Glutamatergic neuron (in vitro differentiated cells): Measurements from ENCODE around the gene NOD2. TPM values are rescaled to one million over a fixed set of nuclear protein-coding genes. Genes with fewer than 3 reads are reported as not detected.

Experiments
- DNase-seq: peaks from one replicate; pipeline ENCODE4 v3.0.0; 2022
- H3K27ac Mint-ChIP-seq: one replicate; pipeline ENCODE4 v1.8.0; 2020; ENCODE audit warnings: mild to moderate bottlenecking, mixed read lengths, inconsistent platforms; ENCODE audit not compliant: unreplicated experiment
- H3K27me3 Mint-ChIP-seq: one replicate; pipeline ENCODE4 v1.8.0; 2020; ENCODE audit warnings: mild to moderate bottlenecking, moderate library complexity, mixed read lengths, inconsistent platforms; ENCODE audit not compliant: unreplicated experiment
- H3K36me3 Mint-ChIP-seq: one replicate; pipeline ENCODE4 v1.8.0; 2020; ENCODE audit warnings: mild to moderate bottlenecking, mixed read lengths, inconsistent platforms; ENCODE audit not compliant: unreplicated experiment
- H3K4me1 Mint-ChIP-seq: one replicate; pipeline ENCODE4 v1.8.0; 2020; ENCODE audit warnings: mild to moderate bottlenecking, low read depth, mixed read lengths, inconsistent platforms; ENCODE audit not compliant: unreplicated experiment
- H3K4me3 Mint-ChIP-seq: one replicate; pipeline ENCODE4 v1.8.0; 2020; ENCODE audit warnings: mild to moderate bottlenecking, mixed read lengths, inconsistent platforms; ENCODE audit not compliant: unreplicated experiment
- H3K9me3 Mint-ChIP-seq: one replicate; pipeline ENCODE4 v1.8.0; 2020; ENCODE audit warnings: mild to moderate bottlenecking, moderate library complexity, mixed read lengths, inconsistent platforms; ENCODE audit not compliant: unreplicated experiment
- total RNA-seq: library from RNA; stranded (reverse); fragmentation: NEBNext Ultra II Directional; extraction: Animal tissue kit (Norgen Biotek cat#: 25700); gene quantifications from one replicate; pipeline ENCODE4 v1.2.1, GENCODE V29; 2021; ENCODE audit not compliant: unreplicated experiment
- TF ChIP-seq, protein P1 (sequence below): fragments of 200-600 bp; sonication (generic); IDR thresholded peaks from one replicate; pipeline ENCODE4 v1.5.0; 2021; ENCODE audit not compliant: partially characterized antibody, unreplicated experiment

The NOD2 gene
- total RNA-seq, 1 donor from 2014 or later, result 0.34 TPM

DNA sequence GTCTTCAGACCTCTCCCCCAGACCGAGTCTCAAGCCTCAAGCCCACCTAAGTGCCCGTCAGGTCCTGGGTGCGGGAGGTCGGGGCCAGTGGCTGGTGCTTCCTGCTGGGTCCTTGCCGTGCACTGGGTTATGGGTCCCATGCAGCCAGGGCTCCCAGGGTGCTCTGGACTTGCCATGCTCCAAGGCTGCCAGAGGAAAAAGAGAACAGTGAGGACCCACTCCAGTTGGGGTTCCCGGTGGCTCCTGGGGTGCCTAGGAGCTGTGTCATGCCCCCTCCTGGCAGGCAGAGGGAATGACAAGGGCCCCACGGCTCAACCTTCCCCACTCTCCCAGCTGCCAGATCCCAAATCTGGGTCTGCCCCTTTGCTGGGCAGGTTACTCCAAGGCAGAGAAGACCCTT, 16.1 kb upstream of the NOD2 start:
- peaks cover 7% of the 10 kb centered on the region for H3K9me3 Mint-ChIP-seq
- no peak for DNase-seq
- H3K36me3 Mint-ChIP-seq, result peaks cover 11% of the 10 kb centered on the region
- H3K4me3 Mint-ChIP-seq, result no peak overlapping the region
- peaks cover 3% of the 10 kb centered on the region for H3K27me3 Mint-ChIP-seq
- TF ChIP-seq, protein P1, sequence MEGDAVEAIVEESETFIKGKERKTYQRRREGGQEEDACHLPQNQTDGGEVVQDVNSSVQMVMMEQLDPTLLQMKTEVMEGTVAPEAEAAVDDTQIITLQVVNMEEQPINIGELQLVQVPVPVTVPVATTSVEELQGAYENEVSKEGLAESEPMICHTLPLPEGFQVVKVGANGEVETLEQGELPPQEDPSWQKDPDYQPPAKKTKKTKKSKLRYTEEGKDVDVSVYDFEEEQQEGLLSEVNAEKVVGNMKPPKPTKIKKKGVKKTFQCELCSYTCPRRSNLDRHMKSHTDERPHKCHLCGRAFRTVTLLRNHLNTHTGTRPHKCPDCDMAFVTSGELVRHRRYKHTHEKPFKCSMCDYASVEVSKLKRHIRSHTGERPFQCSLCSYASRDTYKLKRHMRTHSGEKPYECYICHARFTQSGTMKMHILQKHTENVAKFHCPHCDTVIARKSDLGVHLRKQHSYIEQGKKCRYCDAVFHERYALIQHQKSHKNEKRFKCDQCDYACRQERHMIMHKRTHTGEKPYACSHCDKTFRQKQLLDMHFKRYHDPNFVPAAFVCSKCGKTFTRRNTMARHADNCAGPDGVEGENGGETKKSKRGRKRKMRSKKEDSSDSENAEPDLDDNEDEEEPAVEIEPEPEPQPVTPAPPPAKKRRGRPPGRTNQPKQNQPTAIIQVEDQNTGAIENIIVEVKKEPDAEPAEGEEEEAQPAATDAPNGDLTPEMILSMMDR, result no peak
- no peaks in the 10 kb centered on the region for H3K4me1 Mint-ChIP-seq
- no peak overlapping the region for H3K27ac Mint-ChIP-seq

DNA sequence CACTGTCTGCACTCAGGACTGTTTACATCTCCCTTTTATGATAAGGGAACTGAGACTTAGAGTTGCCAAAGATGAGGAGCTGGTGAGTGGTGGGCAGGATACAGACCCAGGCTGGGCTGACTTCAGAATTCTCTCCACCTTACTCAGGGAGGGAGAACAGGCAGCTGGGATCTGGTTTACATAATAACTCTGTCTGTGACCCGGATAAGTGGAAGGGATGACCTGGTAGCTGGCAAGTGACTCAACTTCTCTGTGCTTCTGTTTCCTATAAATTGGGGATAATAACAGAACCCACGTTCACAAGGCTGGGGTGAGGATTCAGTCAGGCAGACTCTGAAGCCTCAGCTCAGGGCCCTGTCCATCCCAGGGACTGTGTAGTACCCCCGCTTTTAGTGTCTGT, 14.9 kb upstream of the NOD2 start:
- TF ChIP-seq, protein P1, result no peak
- Mint-ChIP-seq H3K4me3 (no peak overlapping the region), H3K27me3 (peaks cover 3% of the 10 kb centered on the region), H3K4me1 (no peaks in the 10 kb centered on the region), H3K36me3 (peaks cover 3% of the 10 kb centered on the region), H3K27ac (no peak overlapping the region), H3K9me3 (peaks cover 5% of the 10 kb centered on the region)
- no peak for DNase-seq

DNA sequence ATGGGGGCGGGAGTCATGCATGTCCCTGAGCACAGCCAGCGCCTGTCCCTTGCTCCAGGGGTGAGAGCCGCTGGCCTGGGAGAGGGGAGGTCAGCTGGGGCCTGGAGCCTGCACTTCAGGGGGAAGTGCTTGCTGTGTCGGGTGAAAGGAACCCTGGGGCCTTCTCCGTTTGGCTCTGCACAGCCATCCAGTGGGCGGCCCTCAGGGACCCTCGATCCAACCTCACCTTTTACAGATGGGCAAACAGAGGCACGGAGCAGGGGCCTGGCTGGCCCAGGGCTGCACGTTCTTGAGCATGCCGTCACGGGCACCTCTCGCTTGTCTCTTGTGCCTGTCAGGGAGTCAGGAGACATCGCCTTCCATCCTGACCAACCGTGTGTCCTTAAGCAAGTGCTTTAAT, 14.1 kb upstream of the NOD2 start:
- H3K4me3 Mint-ChIP-seq, result no peak overlapping the region
- no peaks in the 10 kb centered on the region for H3K36me3 Mint-ChIP-seq
- H3K27me3 Mint-ChIP-seq, result peaks cover 3% of the 10 kb centered on the region
- peaks cover 5% of the 10 kb centered on the region for H3K9me3 Mint-ChIP-seq
- H3K4me1 Mint-ChIP-seq, result no peaks in the 10 kb centered on the region
- H3K27ac Mint-ChIP-seq, result no peak overlapping the region
- TF ChIP-seq, protein P1, result no peak
- no peak for DNase-seq

DNA sequence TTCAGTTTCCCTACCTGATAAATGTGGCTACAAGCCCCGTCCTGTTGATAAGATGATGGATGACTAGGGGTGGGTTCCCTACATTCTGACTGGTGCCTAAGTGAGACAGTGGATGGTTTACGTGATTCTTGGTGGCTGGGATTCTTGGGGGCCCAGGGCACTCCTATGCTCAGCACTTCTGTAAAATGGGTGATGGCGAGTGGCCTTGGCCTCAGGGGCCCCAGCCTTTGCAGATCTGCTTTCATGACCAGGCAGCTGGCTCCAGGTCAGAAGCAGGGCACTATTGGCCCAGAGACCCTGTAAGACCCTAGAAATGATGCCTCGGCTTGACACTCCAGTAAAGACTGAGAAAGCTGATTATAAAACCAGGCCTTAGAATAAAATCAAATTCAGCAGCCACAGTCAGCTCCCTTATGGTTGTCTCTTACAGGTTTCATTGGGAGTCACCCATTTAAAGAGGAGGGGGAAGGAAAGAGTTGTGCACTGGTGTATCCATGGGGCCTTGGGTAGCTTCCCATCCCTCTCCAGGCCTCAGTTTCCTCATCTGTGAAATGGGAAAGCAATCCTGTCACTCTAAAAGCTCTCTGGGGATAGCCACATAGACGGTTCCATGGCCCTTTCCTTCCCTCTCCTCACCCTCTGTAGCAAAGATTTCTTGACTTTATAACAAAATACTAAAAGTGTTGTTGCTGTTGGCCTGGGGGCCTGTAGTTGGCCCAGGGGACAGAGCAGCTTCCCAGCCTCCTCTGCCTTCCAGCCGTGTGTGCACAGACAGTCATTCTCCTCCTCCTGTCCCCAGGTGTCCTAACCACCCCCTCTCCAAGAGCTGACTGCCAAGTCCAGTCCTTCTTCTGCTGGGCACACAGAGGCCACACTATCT, 13.5 kb upstream of the NOD2 start:
- Mint-ChIP-seq H3K4me3 (no peak overlapping the region), H3K36me3 (no peaks in the 10 kb centered on the region)
- TF ChIP-seq, protein P1, result no peak

DNA sequence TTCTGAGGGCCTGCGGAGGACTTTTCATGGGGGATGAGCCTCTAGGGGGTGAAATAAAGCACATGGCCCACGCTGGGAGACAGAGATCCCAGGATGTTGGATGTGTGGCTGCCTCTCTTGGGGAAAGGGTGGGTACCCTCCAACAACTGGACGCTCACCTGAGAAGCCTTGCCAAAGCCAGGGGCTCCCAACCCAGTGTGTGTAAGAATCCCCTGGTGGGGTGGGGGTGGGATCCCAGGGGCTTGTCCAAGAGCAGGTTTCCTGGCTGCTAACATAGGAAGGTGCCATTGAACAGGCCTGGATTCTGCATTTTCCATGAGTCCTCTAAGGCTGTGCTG, 12.9 kb upstream of the NOD2 start:
- Mint-ChIP-seq H3K4me1 (no peaks in the 10 kb centered on the region), H3K27ac (no peak overlapping the region), H3K27me3 (peaks cover 3% of the 10 kb centered on the region), H3K9me3 (peaks cover 5% of the 10 kb centered on the region), H3K4me3 (no peak overlapping the region), H3K36me3 (no peaks in the 10 kb centered on the region)
- TF ChIP-seq, protein P1, result no peak
- DNase-seq, result no peak

More for the DNA sequence above, 13.5 kb upstream of the NOD2 start:
- DNase-seq, result no peak
- H3K9me3 Mint-ChIP-seq, result peaks cover 5% of the 10 kb centered on the region
- H3K27ac Mint-ChIP-seq, result no peak overlapping the region
- no peaks in the 10 kb centered on the region for H3K4me1 Mint-ChIP-seq
- peaks cover 3% of the 10 kb centered on the region for H3K27me3 Mint-ChIP-seq
